ENCODE results near the gene RPL22. TPM values are rescaled to one million over a fixed set of nuclear protein-coding genes. Genes with fewer than 3 reads are reported as not detected.

Gene RPL22
- total RNA-seq, 1 experiment from 2014 or later: 456 TPM

GRCh38 chr1:6170742-6171201 is 28.6 kb downstream of the RPL22 start:
- RAD21 ChIA-PET (ENCODE audit: low non-redundant PET in 1 of 2, low total read pairs in 2 of 2, uncharacterized antibody in 2 of 2, unreplicated experiment in 2 of 2): no interaction called here
- ATAC-seq (no peak), DNase-seq (ENCODE audit: low read depth, low spot score) (no peak)
- POLR2A ChIA-PET: no interaction called here
- CTCF ChIA-PET: interaction anchor here (1.1 kb wide), 1 partner anchor 15 kb away, joined by 3 read pairs; no protein-coding TSS in a partner anchor
- Histone ChIP-seq H3K36me3 (ENCODE audit: control insufficient read depth in 1 of 2, insufficient read depth in 2 of 2, low read length in 2 of 2) (no peaks in the 10 kb centered on the region), H3K9ac (ENCODE audit: low read length) (no peak overlapping the region), H3K9me3 (ENCODE audit: control insufficient read depth in 1 of 2, insufficient read depth in 1 of 2, low read depth in 1 of 2, low read length in 2 of 2) (no peaks in the 10 kb centered on the region), H3K27ac (ENCODE audit: low read depth, low read length) (no peak overlapping the region), H3K4me2 (ENCODE audit: low read length) (no peak overlapping the region), H3K9me2 (ENCODE audit: insufficient read depth) (no peaks in the 10 kb centered on the region), H4K20me1 (ENCODE audit: insufficient read depth) (no peaks in the 10 kb centered on the region), H3K4me1 (ENCODE audit: control insufficient read depth in 1 of 2, insufficient read depth in 2 of 2, low read length in 2 of 2) (no peaks in the 10 kb centered on the region), H3K4me3 (replicated peaks in 1 of 2; ENCODE audit: low read depth in 1 of 2, low read length in 2 of 2) (no peak overlapping the region), H3K27me3 (ENCODE audit: insufficient read depth, low read length) (no peaks in the 10 kb centered on the region), H3K79me2 (ENCODE audit: insufficient read depth, low read length) (no peaks in the 10 kb centered on the region), H2AFZ (ENCODE audit: low read depth, low read length, poor library complexity, severe bottlenecking) (no peak overlapping the region)
- TF ChIP-seq POLR2AphosphoS5 (IDR thresholded peaks at IDR 0.05; ENCODE audit: low read depth, low read length) (no peak), MAX (IDR thresholded peaks at IDR 0.05) (no peak), CBX3 (IDR thresholded peaks at IDR 0.05; ENCODE audit: low read depth) (no peak), EZH2 (IDR thresholded peaks at IDR 0.05) (no peak), EZH2phosphoT487 (IDR thresholded peaks at IDR 0.05; ENCODE audit: borderline replicate concordance) (no peak), YY1 (IDR thresholded peaks at IDR 0.05; ENCODE audit: extremely low read depth, insufficient replicate concordance, low read depth, low read length) (no peak), CEBPB (IDR thresholded peaks at IDR 0.05; ENCODE audit: low read depth) (no peak), POLR2A (IDR thresholded peaks at IDR 0.05; ENCODE audit: borderline replicate concordance, extremely low read depth, insufficient read depth, insufficient read length) (no peak), ZNF274 (IDR thresholded peaks at IDR 0.05; ENCODE audit: low read depth, low read length) (no peak), EGR1 (IDR thresholded peaks at IDR 0.05; ENCODE audit: low read depth) (no peak), TCF7L2 (IDR thresholded peaks at IDR 0.05; ENCODE audit: borderline replicate concordance, extremely low read depth, insufficient read depth, insufficient read length) (no peak), SP1 (IDR thresholded peaks at IDR 0.05; ENCODE audit: low read depth) (no peak), REST (IDR thresholded peaks at IDR 0.05; ENCODE audit: low read depth) (no peak)
- intact Hi-C loops (cut with micrococcal nuclease): loop anchor here (1.0 kb wide), 1 partner anchor 62 kb away; no protein-coding TSS in a partner anchor
- BruUV-seq (replicated peaks): no TSS peak
